ENCODE results near the gene CSK.

Gene CSK

DNA sequence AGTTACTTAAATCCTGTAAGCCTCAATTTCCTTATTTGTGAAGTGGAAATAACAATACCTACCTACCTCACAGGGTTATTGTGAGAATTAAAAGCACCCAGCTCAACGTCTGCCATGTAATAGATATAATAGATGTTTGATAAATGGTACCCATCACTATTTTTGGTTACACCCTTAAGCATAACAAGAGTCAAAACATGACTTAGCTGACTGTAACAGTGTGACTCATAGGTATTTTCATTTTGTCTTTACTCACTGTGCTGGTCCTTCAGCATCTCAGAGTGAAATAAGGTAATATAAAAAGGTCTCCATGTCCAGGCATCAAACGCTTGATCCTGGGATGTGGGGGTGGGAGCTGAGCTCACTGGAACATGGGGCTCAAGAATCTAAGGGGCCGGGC lies 47.6 kb downstream of the CSK start:
- DNase-seq, result peak; percentile 58

DNA sequence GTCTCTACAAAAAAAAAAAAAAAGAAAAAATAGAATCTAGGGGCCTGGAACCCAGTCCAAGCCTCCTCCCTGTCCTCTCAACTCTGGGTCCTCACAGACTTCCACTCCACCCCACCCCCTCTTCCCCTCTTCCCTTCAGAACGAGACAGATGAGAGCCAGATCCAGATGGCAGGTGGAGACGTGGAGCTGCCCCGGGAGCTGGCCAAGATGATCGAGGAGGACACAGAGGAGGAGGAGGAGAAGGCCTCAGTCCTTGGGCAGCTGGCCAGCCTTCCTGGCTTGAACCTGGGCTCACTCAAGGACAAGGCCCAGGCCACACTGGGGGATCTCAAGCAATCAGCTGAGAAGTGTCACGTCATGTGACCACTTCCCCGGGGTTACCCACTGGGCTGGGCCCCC lies 48.1 kb downstream of the CSK start:
- DNase-seq, result no peak

DNA sequence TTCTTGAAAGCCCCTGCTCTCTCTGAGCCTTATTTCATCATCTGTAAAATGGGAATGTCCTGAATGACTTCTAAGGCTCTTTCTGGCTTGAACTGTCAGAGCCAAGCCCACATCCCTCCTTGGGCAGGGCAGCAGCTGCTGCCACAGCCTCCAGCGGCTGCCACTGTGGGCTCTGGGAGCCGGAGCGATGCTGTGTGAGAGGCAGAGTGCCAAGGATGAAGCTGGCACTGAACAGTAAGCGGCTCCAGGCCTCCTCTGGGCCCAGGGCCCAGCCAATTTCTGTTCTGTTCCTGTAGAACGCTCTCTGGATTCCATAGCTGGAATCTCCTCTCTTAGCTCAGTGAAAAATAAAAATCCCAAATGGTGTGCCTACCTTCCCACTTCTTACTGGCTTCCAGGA lies 49.0 kb downstream of the CSK start:
- no peak for DNase-seq

DNA sequence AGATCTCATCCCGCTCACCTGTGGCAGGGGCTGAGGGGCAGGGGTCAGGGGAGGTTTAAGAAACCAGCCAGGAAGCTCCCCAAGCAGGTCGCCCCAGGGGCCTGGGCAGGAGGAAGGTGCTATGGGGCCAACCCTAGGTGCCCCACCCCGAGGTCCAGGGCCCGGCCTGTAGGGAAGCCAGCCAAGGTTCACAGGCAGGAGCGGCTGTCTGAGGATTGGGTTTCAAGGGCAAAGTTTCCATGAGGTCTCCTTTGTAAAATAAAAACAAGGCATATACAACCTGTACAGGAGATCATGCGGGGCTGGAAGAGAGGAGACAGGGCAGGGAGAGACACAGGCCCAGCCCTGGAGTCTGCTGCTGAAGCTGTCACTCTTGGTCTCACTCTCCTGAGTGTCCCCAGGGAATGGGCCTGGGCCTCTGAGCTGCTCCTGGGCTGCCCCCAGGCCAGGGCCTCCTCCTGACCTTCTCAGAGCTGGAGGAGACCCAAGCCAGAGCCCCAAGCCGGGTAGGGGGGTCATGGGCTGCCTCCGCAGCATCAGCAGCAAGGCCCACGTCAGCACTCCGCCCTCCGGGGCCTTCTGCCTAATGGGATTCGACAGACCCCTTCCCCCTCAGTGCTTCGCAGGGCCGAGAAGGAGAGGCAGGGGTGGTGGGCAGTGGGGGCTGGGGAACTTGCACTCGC lies 50.1 kb downstream of the CSK start:
- DNase-seq, result no peak

DNA sequence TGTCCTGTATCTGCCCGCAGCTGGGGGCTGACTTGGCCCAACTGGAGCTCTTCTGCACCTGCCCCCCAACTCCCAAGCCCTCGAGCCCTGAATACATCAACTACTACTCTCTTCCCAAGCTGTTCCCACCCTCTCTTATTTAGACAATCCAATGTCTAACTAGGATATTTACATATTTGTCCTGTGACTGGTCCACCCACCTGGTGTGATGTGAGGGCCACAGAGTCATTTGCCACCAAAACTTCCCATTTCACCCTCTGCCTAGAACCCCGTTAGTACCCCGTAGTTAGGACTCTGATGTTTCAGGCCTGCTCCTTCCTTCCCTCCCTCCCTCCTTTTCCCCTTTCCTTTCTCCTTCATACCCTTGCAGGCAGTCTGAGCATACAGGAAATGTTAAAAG lies 50.9 kb downstream of the CSK start:
- DNase-seq, result no peak

DNA sequence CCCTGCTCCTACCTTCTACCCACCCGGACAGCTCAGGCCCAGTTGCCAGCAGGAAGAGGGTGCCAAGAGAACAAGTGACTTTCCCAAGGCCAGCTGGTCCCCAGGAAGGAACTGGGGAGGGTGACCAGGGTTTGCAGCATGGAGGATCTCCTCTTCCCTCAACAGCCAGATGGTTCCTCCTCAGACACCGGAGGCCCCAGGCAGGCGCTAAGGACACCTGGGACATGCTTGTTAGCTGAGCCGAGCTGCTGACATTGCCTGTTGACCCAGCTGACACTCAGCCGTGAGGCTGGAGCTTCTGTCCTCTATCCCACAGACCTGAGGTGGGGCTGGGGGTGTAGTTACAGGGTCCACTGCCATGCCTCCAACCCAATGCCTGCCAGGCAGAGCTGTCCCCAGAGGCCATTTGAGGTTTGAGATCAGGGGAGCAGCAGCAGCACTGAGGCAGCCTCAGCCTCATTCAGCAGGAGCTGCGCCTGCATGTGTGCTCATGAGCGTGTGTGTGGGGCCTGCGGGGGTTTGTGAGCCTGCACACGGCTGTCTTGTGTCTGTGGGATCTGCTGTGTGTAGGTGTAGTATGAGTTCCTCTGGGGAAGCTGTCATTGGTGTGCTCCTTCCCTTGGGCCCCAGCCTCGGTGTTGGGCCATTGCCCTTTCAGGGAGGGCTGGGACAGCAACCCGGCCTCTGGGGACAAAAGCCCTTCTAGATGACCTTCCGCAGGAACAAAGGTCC lies 51.7 kb downstream of the CSK start:
- DNase-seq, result no peak

DNA sequence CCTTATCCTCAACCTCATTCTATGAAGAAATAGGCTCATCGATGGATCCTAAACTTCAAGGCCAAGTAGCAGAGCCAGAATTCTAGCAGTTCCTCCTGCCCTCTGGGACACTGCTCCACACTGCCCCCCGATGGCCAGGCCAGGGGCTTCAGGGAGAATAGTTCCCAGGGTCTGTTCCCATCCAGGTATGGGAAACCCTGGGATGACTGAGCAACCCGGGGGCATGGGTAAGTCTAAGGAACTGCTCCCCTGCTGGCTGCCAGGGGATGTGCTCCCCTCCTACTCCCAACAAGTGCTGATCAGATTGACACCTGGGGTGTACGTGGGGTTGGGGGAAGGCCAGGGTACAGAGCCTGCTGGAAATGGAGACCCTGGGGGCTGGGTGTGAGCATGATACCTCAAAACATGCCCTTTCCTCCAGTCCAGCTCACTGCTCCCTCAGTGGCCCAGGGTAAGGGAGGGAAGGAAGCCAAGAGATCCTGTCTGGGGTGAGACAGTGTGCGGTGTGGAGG lies 53.5 kb downstream of the CSK start:
- DNase-seq, result peak; percentile 65

DNA sequence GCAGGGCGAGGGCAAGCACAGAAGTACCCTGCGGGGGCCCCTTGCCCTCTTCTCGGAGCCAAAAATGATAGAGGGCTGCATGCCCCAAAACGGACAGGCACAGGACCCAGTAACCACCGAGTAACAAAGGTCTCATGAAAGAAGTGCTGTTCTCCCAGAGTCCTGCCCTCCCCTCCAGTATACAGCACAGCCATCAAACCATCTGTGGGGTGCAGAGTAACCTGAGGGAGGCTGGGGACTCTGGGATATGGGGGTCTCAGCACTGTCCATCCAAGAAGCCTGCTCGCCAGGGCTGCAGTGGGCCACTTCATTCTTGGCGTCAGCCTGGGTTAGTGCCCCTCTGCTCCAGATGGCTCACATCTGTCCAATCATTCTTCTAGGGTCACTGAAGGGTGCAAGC lies 55.0 kb downstream of the CSK start:
- no peak for DNase-seq

DNA sequence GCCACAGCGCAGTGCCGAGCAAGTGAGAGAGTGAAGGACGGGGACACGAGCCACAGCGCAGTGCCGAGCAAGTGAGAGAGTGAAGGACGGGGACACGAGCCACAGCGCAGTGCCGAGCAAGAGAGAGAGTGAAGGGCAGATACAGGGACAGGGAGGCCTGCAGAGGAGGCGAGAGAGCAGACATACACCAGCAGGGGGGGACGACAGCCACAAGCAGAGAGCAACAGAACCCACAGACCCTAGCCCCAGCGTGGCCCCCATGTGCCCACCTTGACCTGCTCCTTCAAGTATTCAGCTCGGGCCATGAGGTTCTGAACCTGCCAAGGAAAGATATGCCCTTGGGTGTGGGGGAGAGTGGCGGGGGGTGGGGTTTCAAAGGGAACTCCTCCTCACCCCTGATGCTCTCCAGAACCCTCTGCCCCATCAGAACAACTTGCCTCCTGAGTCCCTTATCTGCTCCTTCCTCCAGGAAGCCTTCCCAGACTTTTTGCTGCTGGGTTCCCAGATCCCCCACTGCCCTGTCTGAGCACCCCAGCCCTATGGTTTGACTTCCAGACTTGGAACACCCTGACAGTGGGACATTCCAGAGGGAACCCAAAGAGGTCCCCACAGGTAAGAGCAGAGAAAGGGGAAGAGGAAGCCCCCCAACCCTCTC lies 55.7 kb downstream of the CSK start:
- no peak for DNase-seq

DNA sequence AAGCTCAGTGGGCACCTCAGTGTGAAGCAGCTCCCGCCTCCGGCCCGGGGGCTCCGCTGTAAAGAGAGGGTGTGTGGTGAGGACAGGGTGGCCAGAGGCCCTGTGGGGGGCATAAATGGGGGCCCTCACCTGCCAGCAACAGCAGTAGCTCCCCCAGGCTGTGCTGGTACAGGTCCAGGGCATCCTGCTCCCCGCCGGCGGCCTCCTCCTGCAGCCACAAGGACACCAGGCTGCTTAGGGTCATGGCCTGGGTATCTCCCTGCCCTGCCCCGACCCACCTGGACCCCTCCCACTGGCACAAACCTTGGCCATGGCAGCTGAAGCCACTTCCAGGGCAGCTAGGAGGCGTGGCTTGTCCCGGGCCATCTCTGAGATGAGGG lies 56.2 kb downstream of the CSK start:
- no peak for DNase-seq

DNA sequence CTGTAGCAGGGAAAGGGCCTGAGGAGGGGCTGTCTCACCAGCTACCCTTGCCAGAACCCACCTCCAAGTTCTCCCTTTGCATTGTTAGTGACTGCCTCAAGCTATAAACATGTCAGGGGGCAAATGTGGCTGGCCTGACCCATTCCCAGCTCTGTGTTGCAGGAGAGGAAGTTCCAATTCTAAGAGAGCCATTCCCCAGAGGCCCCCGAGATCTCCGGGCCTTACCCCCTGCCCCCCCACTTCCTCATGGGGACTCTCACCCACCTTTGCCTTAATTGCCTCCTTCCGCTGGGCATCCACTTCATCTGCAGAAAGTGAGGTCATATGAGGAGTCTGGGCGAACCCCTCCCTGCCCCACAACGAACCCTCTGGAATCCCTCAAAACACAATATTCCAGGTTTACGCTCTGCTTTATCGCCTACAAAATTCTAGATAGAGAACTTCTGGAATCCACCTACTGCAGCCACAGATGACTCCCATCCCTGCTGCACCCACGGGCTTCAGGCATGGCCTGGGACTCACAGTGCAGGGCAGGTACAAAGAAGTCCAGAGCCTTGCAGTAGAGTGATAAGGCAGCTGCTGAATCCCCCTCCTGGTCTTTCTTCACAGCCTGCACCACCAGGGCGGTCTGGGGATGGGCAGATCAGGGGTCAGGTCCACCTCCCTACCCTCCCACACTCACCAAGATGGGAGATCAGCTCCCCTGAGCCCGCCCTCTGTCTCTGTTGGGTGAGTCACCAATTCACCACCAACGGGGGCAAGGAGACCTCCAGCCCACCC lies 57.1 kb downstream of the CSK start:
- no peak for DNase-seq

DNA sequence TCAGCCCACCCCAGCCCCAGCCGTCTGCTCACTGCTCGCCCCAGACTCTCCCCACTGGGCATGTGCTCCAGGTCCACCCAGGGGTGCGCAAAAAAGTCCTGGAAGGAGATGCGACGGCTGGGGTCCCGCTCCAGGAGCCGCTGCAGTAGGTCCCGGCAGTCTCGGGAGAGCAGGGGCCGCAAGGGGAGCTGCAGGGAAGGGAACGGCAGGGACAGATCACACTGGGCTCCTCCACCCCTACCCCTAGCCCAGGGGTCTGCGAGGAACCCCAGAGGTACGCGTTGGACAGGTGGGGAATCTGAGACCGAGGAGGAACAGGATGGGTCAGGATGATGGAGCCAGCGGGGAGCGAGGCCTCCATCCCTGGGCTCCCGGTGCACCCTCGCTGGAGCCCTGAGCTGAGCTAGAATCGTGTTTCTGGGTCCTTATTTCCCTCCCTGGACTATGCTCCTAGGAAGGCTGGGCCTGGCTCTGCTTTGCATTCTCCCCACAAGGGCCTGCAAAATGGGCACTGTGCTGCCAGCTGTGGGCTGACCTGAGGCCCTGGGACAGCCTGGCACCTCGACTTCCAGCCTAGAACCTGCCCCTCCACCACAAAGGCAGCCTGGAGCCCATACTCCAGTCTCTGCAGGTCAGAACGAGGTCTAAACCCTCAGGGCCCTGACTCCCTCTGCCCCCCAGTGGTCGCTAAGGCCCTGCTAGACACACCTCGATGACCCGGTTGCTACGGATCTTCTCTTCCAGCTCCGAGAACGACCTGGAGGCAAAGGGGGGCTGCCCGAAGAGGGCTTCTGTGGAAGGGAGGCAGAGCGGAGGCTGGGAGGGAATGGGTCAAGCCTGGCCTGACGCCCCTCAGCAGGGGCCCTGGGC lies 57.9 kb downstream of the CSK start:
- no peak for DNase-seq

DNA sequence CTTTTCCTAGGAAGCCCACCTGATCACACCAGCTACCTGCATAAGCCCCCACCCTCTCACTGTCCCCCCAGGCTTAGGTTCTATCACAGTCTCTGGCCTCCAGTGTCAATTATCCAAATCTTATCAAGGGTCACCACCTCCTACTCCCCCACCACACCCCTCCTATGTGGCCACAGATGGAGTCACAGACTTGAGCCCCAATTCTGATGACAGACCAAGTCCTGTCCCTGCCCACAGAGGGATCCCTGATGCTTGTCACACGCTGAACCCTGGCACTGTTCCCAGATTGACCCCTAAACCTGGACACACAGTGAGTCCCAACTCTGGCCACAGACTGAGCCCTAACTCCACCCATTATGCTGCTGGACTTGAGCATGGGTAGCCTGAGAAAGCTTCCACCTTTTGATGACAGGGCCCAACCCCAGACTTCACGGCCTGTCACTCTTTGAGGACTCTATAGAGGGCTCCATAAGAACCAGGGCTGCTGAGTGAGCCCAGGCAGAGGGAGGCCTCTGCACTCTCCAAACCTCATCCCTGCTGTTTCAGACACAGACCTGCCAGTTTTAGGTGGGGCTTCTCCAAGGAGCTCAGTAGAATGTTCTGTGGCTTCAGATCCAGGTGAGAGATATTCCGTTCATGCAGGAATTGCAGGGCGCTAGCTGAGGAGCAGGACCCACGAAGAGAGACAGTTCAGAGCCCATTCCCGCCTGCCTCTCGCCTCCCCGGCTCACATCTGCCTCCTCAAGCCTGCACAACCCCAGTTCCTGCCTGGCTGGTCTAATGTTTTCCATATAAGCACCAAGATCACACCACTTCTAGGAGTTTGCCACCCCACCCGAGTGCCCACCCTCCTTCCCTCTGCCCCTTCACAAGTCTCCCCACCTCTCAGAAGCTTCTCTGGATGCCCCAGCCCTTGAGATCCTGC lies 59.2 kb downstream of the CSK start:
- DNase-seq, result no peak

DNA sequence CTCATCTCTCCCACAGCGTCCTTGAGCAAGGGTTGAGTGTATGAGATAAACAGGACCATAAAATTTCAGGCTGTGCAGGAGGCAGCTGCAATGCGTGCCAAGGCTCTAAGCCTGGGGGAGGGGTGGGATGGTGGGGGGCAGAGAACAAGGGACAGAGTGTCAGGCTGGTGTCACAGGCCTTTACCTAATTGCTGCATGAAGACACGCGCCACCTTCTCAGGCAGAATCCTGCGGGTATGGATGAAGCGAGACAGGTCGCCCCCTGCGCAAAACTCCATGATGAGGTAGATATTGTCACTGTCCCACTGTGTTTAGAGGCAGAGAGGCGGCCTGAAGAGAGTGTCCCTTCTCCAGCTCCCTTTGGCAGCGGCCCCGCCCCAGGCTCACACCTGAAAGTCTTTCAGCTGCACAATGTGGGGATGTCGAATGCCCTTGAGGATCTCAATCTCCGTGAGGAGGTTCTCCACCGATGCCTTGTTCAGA lies 60.1 kb downstream of the CSK start:
- DNase-seq, result no peak

DNA sequence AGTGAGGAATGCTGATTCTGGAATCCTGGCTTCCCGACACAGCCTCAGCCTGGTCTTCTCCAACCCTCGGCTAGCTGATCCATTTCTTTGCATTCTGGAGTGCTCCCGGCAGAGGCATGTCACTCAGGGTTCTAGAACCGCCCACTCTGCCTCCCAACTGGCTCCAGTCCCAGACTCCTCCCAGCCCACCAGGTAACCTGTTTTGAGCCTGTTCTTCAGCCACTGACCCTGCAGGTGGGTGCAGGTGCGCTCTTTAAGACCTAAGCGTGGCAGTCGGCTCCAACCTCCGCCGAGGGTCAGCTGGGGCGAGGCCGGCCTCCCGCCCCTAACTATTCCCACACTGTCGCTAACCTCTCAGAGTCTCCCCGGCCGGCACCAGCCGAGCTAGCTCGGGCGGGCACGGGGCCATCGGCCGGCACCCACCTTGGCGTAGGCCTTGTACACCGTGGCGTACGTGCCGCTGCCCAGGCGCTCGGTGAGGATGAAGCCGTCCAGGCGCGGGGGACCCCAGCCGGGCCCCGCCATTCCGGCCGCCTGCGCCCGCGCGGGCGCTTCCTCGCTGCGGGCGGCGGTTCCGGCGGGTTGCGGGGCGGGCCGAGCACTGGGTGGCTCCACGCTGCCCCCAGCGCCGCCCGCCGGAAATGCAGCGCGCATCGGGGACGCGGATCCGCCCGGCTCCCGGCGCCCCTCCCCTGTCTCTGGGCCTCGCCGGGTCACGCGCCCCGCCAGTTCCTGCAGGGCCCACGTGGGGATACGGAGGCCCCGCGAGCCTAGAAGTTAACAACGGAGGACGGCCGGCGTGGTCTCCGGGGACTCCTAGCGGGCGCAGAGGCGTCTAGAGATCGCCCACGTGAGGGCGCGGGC lies 60.9 kb downstream of the CSK start, which contains the start of gene ULK3:
ULK3 (minus strand) TSS at position 576 of the 864 bp plus-strand sequence; CDS start at position 525, 51 bp downstream.
- DNase-seq, result peak; percentile 95

DNA sequence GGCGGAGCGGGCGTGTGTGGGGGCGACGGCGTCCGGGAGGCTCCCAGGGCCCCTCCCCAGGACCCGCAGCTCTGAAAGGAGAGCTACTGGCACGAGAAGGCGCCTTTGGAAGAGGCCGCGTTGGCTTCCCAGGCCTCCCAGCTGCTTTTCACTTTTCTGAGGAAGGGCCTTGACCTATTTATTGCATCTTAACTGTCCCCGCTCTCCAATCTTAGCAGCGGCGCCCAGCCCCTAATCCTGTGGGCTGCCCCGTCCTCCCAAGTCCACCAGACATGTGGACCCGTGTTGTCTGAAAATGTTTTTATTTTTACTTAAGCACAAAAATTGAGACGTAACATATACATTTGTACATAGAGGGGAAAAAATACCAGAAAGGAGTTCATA lies 61.6 kb downstream of the CSK start:
- DNase-seq, result no peak

DNA sequence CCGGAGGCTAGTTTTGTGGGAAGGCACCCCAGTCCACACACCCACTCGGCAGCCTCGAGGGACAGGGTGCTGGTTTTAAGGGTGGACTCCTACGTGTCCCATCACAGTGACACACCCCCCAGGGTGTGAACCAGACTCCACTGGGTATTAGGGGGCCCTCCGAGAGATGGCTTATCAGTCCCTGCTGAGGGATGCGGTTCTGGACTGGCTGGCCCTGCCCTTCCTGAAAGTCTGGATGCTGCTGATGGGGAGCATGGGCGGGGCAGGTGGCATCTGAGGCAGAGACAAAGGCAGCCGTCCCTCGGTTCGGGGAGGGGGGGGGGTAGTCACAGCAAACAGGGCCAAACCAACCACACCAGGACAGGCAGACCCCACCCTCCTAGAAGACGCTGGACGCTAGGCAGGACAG lies 62.0 kb downstream of the CSK start:
- DNase-seq, result no peak

DNA sequence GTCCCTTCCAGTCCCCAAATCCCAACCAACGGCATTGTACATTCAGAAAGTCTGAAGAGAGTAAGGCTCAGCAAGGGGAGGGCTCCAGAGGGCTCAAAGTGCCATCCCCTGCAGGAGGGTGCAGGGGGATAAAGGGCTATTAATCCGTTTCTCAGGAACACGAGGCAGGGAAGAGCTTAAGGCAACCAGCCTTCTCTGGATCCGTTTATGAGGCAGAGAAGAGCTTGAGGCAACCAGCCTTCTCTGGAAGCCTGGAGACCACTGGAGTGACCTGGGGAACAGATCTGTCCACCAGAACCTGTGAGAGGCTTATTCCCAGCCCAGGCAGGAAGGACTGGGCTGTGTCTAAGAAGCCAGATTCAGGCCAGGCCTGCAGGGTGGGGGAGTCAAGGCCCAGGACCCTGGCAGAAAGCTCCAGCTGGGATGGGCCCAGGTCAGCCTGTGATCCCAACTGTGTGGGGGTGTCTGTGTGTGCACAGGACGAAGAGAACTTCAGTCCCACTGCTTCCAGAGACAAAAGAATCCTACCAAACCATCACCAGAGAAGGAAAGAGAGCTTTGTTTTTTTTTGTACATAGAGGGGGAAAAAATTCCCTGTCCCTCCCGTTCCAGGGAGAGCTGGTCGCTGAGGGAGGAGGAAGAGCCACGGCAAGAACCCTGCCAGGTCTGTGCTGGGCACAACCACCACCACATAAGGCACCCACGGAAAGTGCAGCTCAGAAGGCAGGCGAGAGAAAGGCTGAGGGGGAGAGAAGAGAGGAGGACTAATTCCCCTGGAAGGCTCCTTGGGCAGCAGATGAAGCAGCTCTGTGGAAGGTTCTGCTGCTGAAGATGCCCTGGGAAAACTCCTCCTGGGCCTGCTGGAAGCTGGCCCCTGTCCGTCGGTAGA lies 62.7 kb downstream of the CSK start:
- DNase-seq, result no peak

DNA sequence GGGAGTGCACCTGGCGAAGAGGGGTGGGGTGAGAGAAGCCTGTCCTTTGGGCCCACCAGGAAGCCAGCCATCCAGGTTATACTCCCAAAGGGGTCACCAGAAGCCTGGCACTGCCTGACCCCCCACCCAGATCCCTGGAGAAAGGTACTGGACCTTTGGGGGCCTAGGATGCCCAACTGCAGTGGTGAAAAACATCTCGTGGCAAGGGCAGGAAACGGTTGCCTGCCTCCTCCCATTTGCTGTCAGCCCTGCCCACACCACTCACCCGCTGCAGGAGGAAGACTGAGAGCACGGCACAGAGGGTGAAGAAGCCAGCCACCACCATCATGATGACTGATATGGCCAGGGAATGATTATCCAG lies 63.3 kb downstream of the CSK start:
- DNase-seq, result peak; percentile 85
